BLaER1 (cell line): ENCODE data around the gene SP3.

ENCODE experiments used
- H3K27ac ChIP-seq: shearing (Covaris generic); formaldehyde crosslinking; 2 replicates; pipeline ENCODE4 v1.8.1; 2022
- H3K27me3 ChIP-seq: shearing (Covaris generic); formaldehyde crosslinking; 2 replicates; pipeline ENCODE4 v1.8.1; 2022
- H3K36me3 ChIP-seq: shearing (Covaris generic); formaldehyde crosslinking; 2 replicates; pipeline ENCODE4 v1.8.1; 2022
- H3K4me1 ChIP-seq: shearing (Covaris generic); formaldehyde crosslinking; 2 replicates; pipeline ENCODE4 v1.8.1; 2022
- H3K4me2 ChIP-seq: shearing (Covaris generic); formaldehyde crosslinking; 2 replicates; pipeline ENCODE4 v1.8.1; 2022
- H3K4me3 ChIP-seq: shearing (Covaris generic); formaldehyde crosslinking; 2 replicates; pipeline ENCODE4 v1.8.1; 2022
- H3K9ac ChIP-seq: shearing (Covaris generic); formaldehyde crosslinking; 2 replicates; pipeline ENCODE4 v1.8.1; 2022
- H3K9me3 ChIP-seq: shearing (Covaris generic); formaldehyde crosslinking; 2 replicates; pipeline ENCODE4 v1.8.1; 2022
- H4K20me1 ChIP-seq: shearing (Covaris generic); formaldehyde crosslinking; 2 replicates; pipeline ENCODE4 v1.8.1; 2022
- Cebpa-rat ChIP-seq: shearing (Covaris generic); IDR thresholded peaks from 2 replicates; pipeline ENCODE4 v1.8.1; 2022

Gene SP3

GRCh38 chr2:173965372-173966025 lies at the start of gene SP3:
SP3 (minus strand) TSS chr2:173965373; CDS start chr2:173965171, 202 bp downstream.
- TF ChIP-seq Cebpa-rat = no peak
- peak within 1 kb of the TSS; percentile 84 for H3K4me2 ChIP-seq
- H3K9me3 ChIP-seq = peaks cover 8% of the 10 kb centered on the region
- H3K27me3 ChIP-seq = no peaks in the 10 kb centered on the region
- H3K27ac ChIP-seq = peak within 1 kb of the TSS; percentile 100
- peaks cover 27% of the 10 kb centered on the region for H4K20me1 ChIP-seq
- H3K36me3 ChIP-seq = peaks cover 10% of the 10 kb centered on the region; the same call in 1 of the 2 replicates
- H3K4me1 ChIP-seq = peaks cover 31% of the 10 kb centered on the region
- peak within 1 kb of the TSS; percentile 96 for H3K4me3 ChIP-seq
- H3K9ac ChIP-seq = peak within 1 kb of the TSS; percentile 100

- no peak overlapping the region for H3K27ac ChIP-seq
- H3K36me3 ChIP-seq = no peaks in the 10 kb centered on the region
- H3K4me1 ChIP-seq = peaks cover 20% of the 10 kb centered on the region; the same call in 1 of the 2 replicates
- H4K20me1 ChIP-seq = no peaks in the 10 kb centered on the region
- peaks cover 15% of the 10 kb centered on the region for H3K9me3 ChIP-seq
- no peak overlapping the region for H3K9ac ChIP-seq
- TF ChIP-seq Cebpa-rat = no peak
- peaks cover 9% of the 10 kb centered on the region; the same call in 1 of the 2 replicates for H3K27me3 ChIP-seq
- no peak overlapping the region for H3K4me2 ChIP-seq
- H3K4me3 ChIP-seq = no peak overlapping the region
These were observed 49.5 kb upstream of the SP3 start for GRCh38 chr2:174014699-174015070.

GRCh38 chr2:174014011-174014698 lies 49.0 kb upstream of the SP3 start:
- no peak overlapping the region for H3K4me2 ChIP-seq
- H3K27ac ChIP-seq = no peak overlapping the region
- no peaks in the 10 kb centered on the region for H4K20me1 ChIP-seq
- no peaks in the 10 kb centered on the region for H3K36me3 ChIP-seq
- peaks cover 9% of the 10 kb centered on the region; the same call in 1 of the 2 replicates for H3K27me3 ChIP-seq
- H3K4me1 ChIP-seq = peaks cover 20% of the 10 kb centered on the region; the same call in 1 of the 2 replicates
- H3K9ac ChIP-seq = no peak overlapping the region
- no peak overlapping the region for H3K4me3 ChIP-seq
- no peak for TF ChIP-seq Cebpa-rat
- H3K9me3 ChIP-seq = peaks cover 15% of the 10 kb centered on the region

GRCh38 chr2:174013315-174013751 lies 48.2 kb upstream of the SP3 start:
- peaks cover 15% of the 10 kb centered on the region for H3K9me3 ChIP-seq
- no peak for TF ChIP-seq Cebpa-rat
- H3K36me3 ChIP-seq = no peaks in the 10 kb centered on the region
- peaks cover 9% of the 10 kb centered on the region; the same call in 1 of the 2 replicates for H3K27me3 ChIP-seq
- H3K4me1 ChIP-seq = peaks cover 23% of the 10 kb centered on the region
- no peak overlapping the region for H3K4me3 ChIP-seq
- H4K20me1 ChIP-seq = no peaks in the 10 kb centered on the region
- H3K4me2 ChIP-seq = peak overlapping the region; percentile 41; the same call in 1 of the 2 replicates
- no peak overlapping the region for H3K27ac ChIP-seq
- no peak overlapping the region for H3K9ac ChIP-seq

- no peaks in the 10 kb centered on the region for H3K36me3 ChIP-seq
- H3K4me3 ChIP-seq = no peak overlapping the region
- peaks cover 30% of the 10 kb centered on the region for H3K4me1 ChIP-seq
- no peaks in the 10 kb centered on the region for H4K20me1 ChIP-seq
- no peak for TF ChIP-seq Cebpa-rat
- no peak overlapping the region for H3K9ac ChIP-seq
- H3K4me2 ChIP-seq = peak overlapping the region; percentile 41
- peaks cover 9% of the 10 kb centered on the region; the same call in 1 of the 2 replicates for H3K27me3 ChIP-seq
- no peak overlapping the region for H3K27ac ChIP-seq
- H3K9me3 ChIP-seq = peaks cover 15% of the 10 kb centered on the region
These were observed 47.5 kb upstream of the SP3 start for GRCh38 chr2:174012347-174013314.

- Histone ChIP-seq H3K4me2 (no peak overlapping the region), H3K27ac (no peak overlapping the region), H3K4me3 (no peak overlapping the region), H3K36me3 (no peaks in the 10 kb centered on the region), H3K9me3 (peaks cover 15% of the 10 kb centered on the region), H3K9ac (no peak overlapping the region), H3K4me1 (peaks cover 38% of the 10 kb centered on the region), H3K27me3 (peaks cover 9% of the 10 kb centered on the region; the same call in 1 of the 2 replicates), H4K20me1 (no peaks in the 10 kb centered on the region)
- no peak for TF ChIP-seq Cebpa-rat
These were observed 46.6 kb upstream of the SP3 start for GRCh38 chr2:174011796-174012195.

GRCh38 chr2:174011173-174011572 lies 46.0 kb upstream of the SP3 start:
- H3K9ac ChIP-seq = no peak overlapping the region
- no peak overlapping the region for H3K27ac ChIP-seq
- peaks cover 45% of the 10 kb centered on the region for H3K4me1 ChIP-seq

GRCh38 chr2:174009488-174010223 lies 44.5 kb upstream of the SP3 start:
- no peaks in the 10 kb centered on the region for H3K36me3 ChIP-seq
- peaks cover 60% of the 10 kb centered on the region for H3K4me1 ChIP-seq
- H3K27ac ChIP-seq = no peak overlapping the region
- H4K20me1 ChIP-seq = no peaks in the 10 kb centered on the region
- H3K4me3 ChIP-seq = no peak overlapping the region
- H3K27me3 ChIP-seq = peaks cover 9% of the 10 kb centered on the region; the same call in 1 of the 2 replicates
- no peak for TF ChIP-seq Cebpa-rat
- H3K9me3 ChIP-seq = peaks cover 15% of the 10 kb centered on the region
- H3K4me2 ChIP-seq = no peak overlapping the region
- H3K9ac ChIP-seq = no peak overlapping the region

More at GRCh38 chr2:174011173-174011572, 46.0 kb upstream of the SP3 start:
- Histone ChIP-seq H3K4me3 (no peak overlapping the region), H3K4me2 (no peak overlapping the region), H3K36me3 (no peaks in the 10 kb centered on the region), H4K20me1 (no peaks in the 10 kb centered on the region), H3K27me3 (peaks cover 9% of the 10 kb centered on the region; the same call in 1 of the 2 replicates), H3K9me3 (peaks cover 15% of the 10 kb centered on the region)
- no peak for TF ChIP-seq Cebpa-rat

GRCh38 chr2:174008720-174009119 lies 43.5 kb upstream of the SP3 start:
- H4K20me1 ChIP-seq = no peaks in the 10 kb centered on the region
- peaks cover 53% of the 10 kb centered on the region for H3K4me1 ChIP-seq
- peaks cover 9% of the 10 kb centered on the region; the same call in 1 of the 2 replicates for H3K27me3 ChIP-seq
- no peak overlapping the region for H3K4me3 ChIP-seq
- no peak for TF ChIP-seq Cebpa-rat
- no peaks in the 10 kb centered on the region for H3K36me3 ChIP-seq
- no peak overlapping the region for H3K27ac ChIP-seq
- peaks cover 15% of the 10 kb centered on the region for H3K9me3 ChIP-seq
- H3K4me2 ChIP-seq = no peak overlapping the region
- H3K9ac ChIP-seq = no peak overlapping the region
